Upper lobe of left lung (tissue), 4 donors: ENCODE measurements around the gene ZGLP1.

Source experiments
- CTCF ChIP-seq, 6 experiments: fragments of 450-650 bp in 4 of 6; fragments of 200-600 bp in 2 of 6; sonication (generic) in 2 of 6; IDR thresholded peaks; one replicate each; pipeline ENCODE4 v1.5.1; 2016 to 2019; ENCODE audit warnings: antibody characterized with exemption in 6 of 6
- EP300 ChIP-seq, 4 donors: sonication (generic); formaldehyde crosslinking; IDR thresholded peaks; one replicate each; pipeline ENCODE4 v1.5.1; 2017; ENCODE audit warnings: antibody characterized with exemption in 4 of 4, control low read depth in 2 of 4
- POLR2A ChIP-seq, 4 donors: fragments of 450-650 bp; IDR thresholded peaks; one replicate each; pipeline ENCODE4 v1.5.1; 2016 to 2017; ENCODE audit warnings: antibody characterized with exemption in 4 of 4, mild to moderate bottlenecking in 2 of 4

DNA sequence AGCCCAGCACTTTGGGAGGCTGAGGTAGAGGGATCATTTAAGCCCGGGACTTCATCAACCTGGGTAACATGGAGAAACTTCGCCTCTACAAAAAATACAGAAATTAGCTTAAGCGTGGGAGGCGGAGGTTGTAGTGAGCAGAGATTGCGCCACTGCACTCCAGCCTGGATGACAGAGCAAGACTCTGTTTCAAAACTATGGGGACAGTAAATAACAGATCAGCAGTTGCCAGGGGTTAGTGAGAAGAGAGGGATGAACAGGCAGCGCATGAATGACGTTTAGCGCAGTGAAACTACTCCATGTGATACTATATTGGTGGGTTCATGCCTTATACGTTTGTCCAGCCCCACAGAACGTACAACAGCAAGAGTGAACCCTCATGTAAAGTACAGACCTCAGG is 36.9 kb upstream of the ZGLP1 start:
- TF ChIP-seq CTCF (IDR thresholded peaks at IDR 0.05) (no peak), POLR2A (IDR thresholded peaks at IDR 0.05) (peak in 1 of 4 donors; percentile 20), EP300 (IDR thresholded peaks at IDR 0.05) (no peak)
